DMS153 (cell line): ENCODE data around the gene TBC1D5.

ENCODE experiments used
- DNase-seq: peaks from one replicate; lab custom pipeline; 2025; lab: John Stamatoyannopoulos, UW

TBC1D5 gene

DNA sequence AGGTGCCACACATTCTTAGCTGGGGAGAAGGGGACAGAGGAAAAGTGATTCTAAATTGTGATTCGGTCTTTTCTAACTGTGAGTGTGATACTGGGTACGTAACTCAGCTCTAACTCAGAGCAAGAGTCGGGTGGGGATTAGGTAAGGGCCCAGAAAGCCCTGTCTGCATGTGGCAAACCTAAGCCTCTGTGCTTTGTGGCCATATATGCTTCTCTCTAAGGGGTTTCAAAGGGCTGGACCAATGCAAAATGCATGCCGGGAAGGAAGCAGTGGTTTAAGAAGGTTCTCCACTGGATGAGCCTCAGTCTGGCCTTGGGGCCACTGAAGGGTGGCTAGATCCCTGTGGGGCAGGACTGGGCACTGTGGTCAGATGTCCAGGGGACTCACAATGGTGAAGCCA is 581.8 kb downstream of the TBC1D5 start:
- no peak for DNase-seq

- no peak for DNase-seq
These were observed 583.3 kb downstream of the TBC1D5 start for GRCh38 chr3:17158941-17159682.

GRCh38 chr3:17157713-17158112 is 584.7 kb downstream of the TBC1D5 start:
- DNase-seq: no peak

- no peak for DNase-seq
These were observed 585.6 kb downstream of the TBC1D5 start for GRCh38 chr3:17156864-17157263.

- no peak for DNase-seq
These were observed 586.5 kb downstream of the TBC1D5 start for GRCh38 chr3:17155951-17156350.

DNA sequence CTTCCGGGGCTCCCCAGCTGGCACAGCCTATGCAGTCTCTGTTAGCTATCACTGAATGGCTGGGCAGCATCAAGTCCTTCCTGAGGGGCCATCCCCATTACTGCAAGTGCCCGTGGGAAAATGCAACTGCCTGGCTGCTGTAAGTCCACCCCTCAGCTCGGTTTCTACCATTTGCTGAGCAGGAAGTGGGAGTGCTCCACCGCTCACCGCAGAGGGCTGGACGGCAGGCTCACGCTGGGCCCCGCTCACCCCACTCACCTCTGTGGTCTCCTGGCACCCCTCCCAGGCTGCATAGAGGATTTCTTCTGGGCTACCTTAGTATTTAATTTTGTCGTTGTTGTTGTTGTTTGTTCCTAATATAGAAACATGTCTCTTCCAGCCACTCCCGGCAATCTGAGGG is 587.5 kb downstream of the TBC1D5 start:
- DNase-seq: no peak

- no peak for DNase-seq
These were observed 588.2 kb downstream of the TBC1D5 start for GRCh38 chr3:17154221-17154620.

DNA sequence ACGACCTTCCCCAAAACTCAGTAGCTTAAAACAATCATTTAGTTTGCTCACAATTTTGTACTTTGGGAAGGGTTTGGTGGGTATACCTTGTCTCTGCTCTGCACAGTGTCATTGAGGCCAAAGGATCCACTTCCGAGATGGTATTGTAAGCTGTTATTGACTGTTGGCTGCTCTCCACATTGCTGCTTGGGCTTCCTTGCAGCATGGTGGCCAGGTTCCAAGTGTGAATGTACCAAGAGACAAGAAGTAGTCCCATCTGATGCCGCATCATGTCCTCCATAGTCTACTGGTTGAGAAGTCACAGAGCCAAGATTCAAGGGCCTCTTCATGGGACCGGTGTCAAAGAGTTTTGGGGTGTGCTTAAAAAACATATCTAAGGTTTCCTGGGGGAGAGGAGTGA is 589.2 kb downstream of the TBC1D5 start:
- DNase-seq: no peak

GRCh38 chr3:17151598-17152373 is 590.6 kb downstream of the TBC1D5 start:
- no peak for DNase-seq

DNA sequence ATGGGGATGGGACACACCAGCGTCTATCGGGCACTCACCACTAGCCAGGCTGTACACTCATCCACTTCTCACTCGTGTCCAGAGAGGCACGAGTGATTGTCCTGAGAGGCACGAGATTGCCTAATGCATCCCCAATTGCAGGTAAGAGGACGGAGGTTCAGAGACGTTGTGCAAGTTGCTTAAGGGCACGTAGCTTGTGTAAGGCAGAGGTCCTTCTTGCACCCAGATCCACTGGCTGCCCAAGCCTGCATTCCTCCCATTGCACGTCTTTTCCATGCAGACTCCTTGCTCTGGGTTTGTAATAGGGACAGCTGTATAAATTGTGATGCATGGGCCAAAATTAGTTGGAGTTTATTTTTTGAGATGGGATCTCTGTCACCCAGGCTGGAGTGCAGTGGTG is 593.4 kb downstream of the TBC1D5 start:
- no peak for DNase-seq

DNA sequence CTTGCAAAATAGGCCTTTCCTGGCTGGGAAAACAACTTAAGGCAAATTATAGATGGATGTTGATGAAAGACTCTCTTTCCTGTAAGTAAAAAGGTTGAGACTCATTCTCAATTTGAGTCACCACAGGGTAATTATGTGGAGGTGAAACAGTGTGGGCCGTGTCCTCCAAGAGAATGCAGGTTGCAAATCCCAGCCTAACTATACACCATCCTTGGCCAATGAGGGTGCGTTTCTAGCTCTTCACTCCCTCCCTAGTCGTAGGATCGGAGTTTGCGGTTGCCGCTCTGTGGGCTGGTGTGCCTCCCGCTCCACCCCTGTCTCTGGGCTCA is 597.8 kb downstream of the TBC1D5 start:
- DNase-seq: no peak

- DNase-seq: no peak
These were observed 598.4 kb downstream of the TBC1D5 start for GRCh38 chr3:17143893-17144664.

- DNase-seq: no peak
These were observed 599.9 kb downstream of the TBC1D5 start for GRCh38 chr3:17142516-17142915.

GRCh38 chr3:17141699-17142098 is 600.7 kb downstream of the TBC1D5 start:
- DNase-seq: no peak

DNA sequence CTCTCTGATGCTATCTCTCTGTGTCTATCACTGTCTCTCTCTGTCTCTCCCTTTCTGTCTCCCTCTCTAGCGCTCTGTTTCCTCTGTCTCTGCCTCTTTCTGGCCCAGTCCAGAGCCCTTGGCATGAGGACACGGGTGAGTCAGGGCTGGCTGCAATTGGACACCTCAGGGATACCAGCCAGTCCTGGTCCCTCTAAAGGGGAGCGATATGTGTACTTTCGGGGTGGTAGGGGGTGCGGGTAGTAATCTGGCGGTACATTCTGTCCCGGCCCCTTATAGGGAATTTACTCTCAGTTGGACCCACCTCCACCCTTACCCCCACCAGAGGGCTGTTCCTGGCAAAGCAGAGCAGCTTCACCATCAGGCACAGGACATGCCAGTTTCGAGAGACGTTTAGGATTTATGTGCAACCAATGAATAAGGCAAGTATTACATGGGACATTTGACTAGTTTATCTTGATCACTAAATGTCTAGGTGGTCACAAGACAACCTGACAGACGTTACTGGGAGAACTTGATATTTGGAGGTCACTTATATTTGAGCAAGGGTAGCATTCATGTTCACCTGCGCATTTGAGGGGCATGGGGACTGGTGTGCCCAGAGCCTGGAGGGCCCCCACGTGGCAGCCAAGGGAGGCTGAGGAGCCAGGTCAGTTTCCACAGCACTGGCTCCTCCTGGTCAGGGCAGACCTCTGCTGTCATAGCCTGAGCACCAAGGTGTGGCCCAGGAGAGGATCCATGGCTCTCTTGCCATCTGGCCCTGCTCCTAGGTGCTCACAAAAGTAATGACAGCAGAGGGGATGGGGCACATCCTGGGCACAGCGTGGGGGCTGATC is 601.5 kb downstream of the TBC1D5 start:
- no peak for DNase-seq

DNA sequence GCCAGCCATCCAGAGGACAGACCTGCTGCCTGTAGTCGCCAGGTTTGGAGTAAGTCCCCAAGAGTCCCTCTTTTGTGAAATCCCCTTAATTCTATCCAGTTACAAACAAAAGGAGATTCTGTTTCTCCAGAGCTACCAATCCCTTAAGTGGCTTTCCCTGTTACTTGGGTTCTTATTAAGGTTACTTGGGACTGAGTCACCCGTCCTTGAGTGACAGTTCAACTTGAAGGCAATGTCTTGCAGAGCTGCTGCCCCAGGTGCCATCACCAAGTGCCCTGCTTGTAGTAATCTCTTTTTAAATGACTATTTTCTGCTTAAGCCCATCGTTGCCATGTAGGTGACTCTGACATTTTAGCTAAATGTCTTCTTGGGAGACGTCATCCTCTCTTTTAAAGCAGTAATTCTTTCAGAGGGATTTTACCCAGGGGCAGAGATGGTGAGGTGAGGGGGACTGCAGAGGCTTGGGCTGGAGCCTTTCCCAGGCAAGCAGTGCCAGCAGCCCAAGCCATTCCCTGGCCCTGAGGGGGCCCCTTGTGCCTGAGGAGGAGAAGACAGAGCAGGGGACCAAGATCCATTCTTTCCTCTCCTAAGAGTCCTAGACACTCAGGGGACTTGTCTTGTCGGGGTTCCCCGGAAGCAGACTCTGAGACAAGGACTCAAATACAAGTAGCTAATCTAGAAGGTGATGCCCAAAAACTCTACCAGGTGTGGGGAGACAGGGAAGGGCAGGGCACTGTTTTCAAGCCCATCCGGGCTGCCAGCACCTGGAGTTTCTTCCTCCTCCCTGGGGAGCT is 604.0 kb downstream of the TBC1D5 start:
- DNase-seq: no peak

- no peak for DNase-seq
These were observed 605.1 kb downstream of the TBC1D5 start for GRCh38 chr3:17137321-17137826.

DNA sequence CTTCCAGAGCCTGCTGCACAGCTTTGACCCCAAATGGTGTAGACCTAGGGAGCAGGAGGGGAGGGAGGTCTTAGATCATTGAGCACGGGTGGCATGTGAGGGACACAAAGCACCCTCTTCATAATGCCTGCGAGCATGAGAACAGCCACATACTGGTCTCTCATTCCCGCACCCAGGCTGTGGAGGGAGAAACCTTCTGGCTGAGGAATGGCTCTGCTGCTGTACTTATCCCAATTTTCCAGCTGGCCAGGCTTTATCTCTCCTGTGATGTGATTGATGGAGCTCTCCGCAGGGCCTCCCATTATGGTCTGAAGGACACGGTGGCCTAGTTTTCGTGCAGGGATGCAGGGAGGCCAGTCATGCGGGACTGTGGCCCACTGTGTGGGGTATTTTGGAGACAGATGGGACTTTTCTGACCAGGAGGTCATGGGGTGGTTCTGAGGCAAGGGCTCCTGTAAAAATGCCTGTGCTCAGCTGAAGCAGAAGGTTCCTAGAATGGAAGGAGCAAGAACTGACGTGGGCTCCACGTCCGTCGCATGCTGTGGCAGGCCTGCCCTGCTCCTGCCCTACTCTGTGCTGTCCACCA is 606.2 kb downstream of the TBC1D5 start:
- DNase-seq: no peak

GRCh38 chr3:17135696-17136095 is 606.7 kb downstream of the TBC1D5 start:
- no peak for DNase-seq
